PC-3 (cell line): ENCODE measurements around the gene GPR18. TPM values are rescaled to one million over a fixed set of nuclear protein-coding genes. Genes with fewer than 3 reads are reported as not detected.

Experiments used
- ATAC-seq: fragments of 200-7000 bp; cut with Tn5 transposase; 2 replicates; pipeline ENCODE4 v1.9.1; 2020; ENCODE audit warnings: mild to moderate bottlenecking, moderate library complexity
- BruUV-seq: library from RNA; stranded (reverse); fragments of 400-500 nt; replicated peaks from 2 replicates; lab custom pipeline; 2021; lab: Mats Ljungman, UMichigan
- CTCF ChIA-PET: fragments of 300-600 bp; sonication (Branson Sonifier 250); formaldehyde crosslinking; loops from one replicate; lab custom pipeline; 2022; ENCODE audit warnings: antibody characterized with exemption; lab: Charles Lee
- POLR2A ChIA-PET: fragments of 300-600 bp; sonication (Branson Sonifier 250); formaldehyde crosslinking; loops from one replicate; lab custom pipeline; 2022; ENCODE audit warnings: antibody characterized with exemption; ENCODE audit not compliant: unreplicated experiment; lab: Charles Lee
- DNase-seq: peaks from one replicate; pipeline ENCODE4 v3.0.0-alpha.2; 2015
- H2AFZ ChIP-seq: fragments of 300-600 bp; sonication (generic); 2 replicates; pipeline ENCODE4 v1.6.0; 2016; ENCODE audit warnings: antibody characterized with exemption, low read length
- H3F3A ChIP-seq: fragments of 300-600 bp; sonication (generic); one replicate; pipeline ENCODE4 v1.6.0; 2017; ENCODE audit warnings: antibody characterized with exemption, low read length, control low read depth, mild to moderate bottlenecking; ENCODE audit not compliant: unreplicated experiment
- H3K27ac ChIP-seq: fragments of 300-600 bp; sonication (generic); 2 replicates; pipeline ENCODE4 v1.5.1; 2016; ENCODE audit warnings: mild to moderate bottlenecking, low read length
- H3K27me3 ChIP-seq: fragments of 300-600 bp; sonication (generic); 2 replicates; pipeline ENCODE4 v1.6.1; 2016; ENCODE audit warnings: low read length, mixed read lengths
- H3K36me3 ChIP-seq: fragments of 300-600 bp; sonication (generic); 2 replicates; pipeline ENCODE4 v1.6.1; 2016; ENCODE audit warnings: low read depth, mixed run types, low read length, mixed read lengths
- H3K4me1 ChIP-seq: fragments of 300-600 bp; sonication (generic); 2 replicates; pipeline ENCODE4 v1.5.1; 2016; ENCODE audit warnings: low read length; ENCODE audit not compliant: insufficient read depth
- H3K4me2 ChIP-seq: fragments of 300-600 bp; sonication (generic); 2 replicates; pipeline ENCODE4 v1.6.0; 2016; ENCODE audit warnings: low read length
- H3K4me3 ChIP-seq: fragments of 300-600 bp; sonication (generic); 2 replicates; pipeline ENCODE4 v1.5.1; 2016; ENCODE audit warnings: mild to moderate bottlenecking, low read length, mixed read lengths
- H3K79me2 ChIP-seq: fragments of 300-600 bp; sonication (generic); 2 replicates; pipeline ENCODE4 v1.6.1; 2017; ENCODE audit warnings: low read length, mixed read lengths
- H3K9ac ChIP-seq: fragments of 300-600 bp; sonication (generic); 2 replicates; pipeline ENCODE4 v1.6.0; 2016; ENCODE audit warnings: mild to moderate bottlenecking, low read length
- H3K9me2 ChIP-seq: fragments of 300-600 bp; sonication (generic); replicated peaks from 2 replicates; pipeline ENCODE4 v1.6.1; 2016; ENCODE audit warnings: mixed run types, low read length, mixed read lengths
- H3K9me3 ChIP-seq: fragments of 300-600 bp; sonication (generic); 2 replicates; pipeline ENCODE4 v1.6.1; 2016; ENCODE audit warnings: low read length, mixed read lengths
- H4K20me1 ChIP-seq: fragments of 300-600 bp; sonication (generic); 2 replicates; pipeline ENCODE4 v1.6.1; 2016; ENCODE audit warnings: low read length, mixed read lengths
- CTCF ChIP-seq: fragments of 300-600 bp; sonication (generic); conservative IDR thresholded peaks from 2 replicates; pipeline ENCODE4 v1.5.1; 2017; ENCODE audit warnings: antibody characterized with exemption, low read depth, mild to moderate bottlenecking, low read length
- EZH2 ChIP-seq: fragments of 300-600 bp; sonication (generic); IDR thresholded peaks from one replicate; pipeline ENCODE4 v1.6.1; 2017; ENCODE audit warnings: antibody characterized with exemption, mild to moderate bottlenecking, low read length; ENCODE audit not compliant: unreplicated experiment
- EZH2phosphoT487 ChIP-seq: fragments of 300-600 bp; sonication (generic); IDR thresholded peaks from 2 replicates; pipeline ENCODE4 v1.6.1; 2018; ENCODE audit warnings: mild to moderate bottlenecking, antibody characterized with exemption, low read length, borderline replicate concordance
- intact Hi-C: fragments of 100-400 bp; cut with micrococcal nuclease; formaldehyde crosslinking; loops from 2 replicates; pipeline ENCODE4 v1.9.0; 2023
- total RNA-seq: library from RNA; depleted of rRNA; stranded (reverse); fragments of >200 nt; gene quantifications from 2 replicates; pipeline ENCODE4 v1.2.3, GENCODE V29; 2014

Gene GPR18
- total RNA-seq, 1 experiment from 2014 or later = not detected

GRCh38 chr13:99290894-99291293 lies 32.7 kb upstream of the GPR18 start:
- Histone ChIP-seq H4K20me1 (no peaks in the 10 kb centered on the region), H3K4me2 (no peak overlapping the region), H2AFZ (no peak overlapping the region), H3K27me3 (no peaks in the 10 kb centered on the region), H3K36me3 (no peaks in the 10 kb centered on the region), H3K9ac (no peak overlapping the region), H3K4me1 (no peaks in the 10 kb centered on the region), H3K9me2 (no peaks in the 10 kb centered on the region), H3K27ac (no peak overlapping the region), H3F3A (no peaks in the 10 kb centered on the region), H3K79me2 (no peaks in the 10 kb centered on the region), H3K4me3 (no peak overlapping the region), H3K9me3 (no peaks in the 10 kb centered on the region)
- DNase-seq (no peak), ATAC-seq (no peak)
- TF ChIP-seq EZH2phosphoT487 = no peak
- TF ChIP-seq EZH2 = no peak
- no peak for TF ChIP-seq CTCF
- ChIA-PET POLR2A (no interaction called here), CTCF (no interaction called here)
- no TSS peak for BruUV-seq
- intact Hi-C loops = no loop called here

DNA sequence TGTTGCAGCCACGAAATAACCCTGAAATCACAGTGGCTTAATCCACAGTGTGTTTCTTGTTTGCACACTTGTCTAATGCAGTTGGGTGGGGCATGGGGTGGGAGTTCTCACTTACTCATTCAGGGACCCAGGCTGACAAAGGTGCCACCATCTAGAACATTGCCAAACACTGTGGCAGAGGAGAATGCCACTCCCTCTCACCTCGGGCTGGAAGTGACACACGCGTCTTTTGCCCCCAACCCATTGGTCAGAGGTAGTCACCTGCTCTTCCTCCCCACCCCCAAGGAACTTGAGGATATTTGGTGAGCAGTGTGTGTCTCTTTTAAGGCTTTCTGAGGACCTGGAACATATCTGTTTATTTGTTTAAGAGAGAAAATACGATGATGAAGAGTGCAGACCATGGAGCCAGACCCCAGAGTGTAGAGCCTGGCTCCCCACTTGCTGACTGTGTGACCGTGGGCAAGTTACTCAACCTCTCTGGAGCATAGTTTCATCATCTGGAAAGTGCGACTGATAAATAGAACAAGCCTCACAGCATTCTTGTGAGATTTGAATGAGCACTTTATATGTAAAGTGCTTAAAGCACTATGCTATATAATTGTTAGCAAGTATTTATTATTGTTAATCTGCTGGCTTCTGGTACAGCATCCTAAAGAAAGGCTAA lies 31.6 kb upstream of the GPR18 start:
- H3K36me3 ChIP-seq = no peaks in the 10 kb centered on the region
- H4K20me1 ChIP-seq = no peaks in the 10 kb centered on the region
- H2AFZ ChIP-seq = no peak overlapping the region
- ChIA-PET CTCF (no interaction called here), POLR2A (no interaction called here)
- H3K9me2 ChIP-seq = no peaks in the 10 kb centered on the region
- ATAC-seq (no peak), DNase-seq (no peak)
- no peak overlapping the region for H3K27ac ChIP-seq
- H3K9me3 ChIP-seq = no peaks in the 10 kb centered on the region
- H3K4me2 ChIP-seq = no peak overlapping the region
- H3K9ac ChIP-seq = no peak overlapping the region
- H3K4me1 ChIP-seq = no peaks in the 10 kb centered on the region
- TF ChIP-seq EZH2 (no peak), CTCF (no peak), EZH2phosphoT487 (no peak)
- no peak overlapping the region for H3K4me3 ChIP-seq
- no TSS peak for BruUV-seq
- H3F3A ChIP-seq = no peaks in the 10 kb centered on the region
- H3K79me2 ChIP-seq = no peaks in the 10 kb centered on the region
- H3K27me3 ChIP-seq = no peaks in the 10 kb centered on the region
- intact Hi-C loops = no loop called here

GRCh38 chr13:99289271-99289670 lies 31.1 kb upstream of the GPR18 start:
- no peak overlapping the region for H3K4me2 ChIP-seq
- H3K9ac ChIP-seq = no peak overlapping the region
- H3K36me3 ChIP-seq = no peaks in the 10 kb centered on the region
- no peaks in the 10 kb centered on the region for H3K9me3 ChIP-seq
- no peaks in the 10 kb centered on the region for H3F3A ChIP-seq
- no peak overlapping the region for H3K4me3 ChIP-seq
- H3K9me2 ChIP-seq = no peaks in the 10 kb centered on the region
- ATAC-seq (no peak), DNase-seq (no peak)
- H3K79me2 ChIP-seq = no peaks in the 10 kb centered on the region
- H4K20me1 ChIP-seq = no peaks in the 10 kb centered on the region
- no TSS peak for BruUV-seq
- intact Hi-C loops = no loop called here
- no peaks in the 10 kb centered on the region for H3K4me1 ChIP-seq
- no peak overlapping the region for H3K27ac ChIP-seq
- CTCF ChIA-PET = no interaction called here
- POLR2A ChIA-PET = no interaction called here
- TF ChIP-seq EZH2 = no peak
- TF ChIP-seq CTCF = no peak
- no peak for TF ChIP-seq EZH2phosphoT487
- H3K27me3 ChIP-seq = no peaks in the 10 kb centered on the region
- no peak overlapping the region for H2AFZ ChIP-seq
